CD4-positive, alpha-beta T cell treated with Interleukin-17A for 1 hour (primary cell): Measurements from ENCODE around the gene HAND2.

ENCODE experiments used
- DNase-seq: peaks from one replicate; pipeline ENCODE4 v3.0.0-alpha.2; 2020

HAND2 gene

DNA sequence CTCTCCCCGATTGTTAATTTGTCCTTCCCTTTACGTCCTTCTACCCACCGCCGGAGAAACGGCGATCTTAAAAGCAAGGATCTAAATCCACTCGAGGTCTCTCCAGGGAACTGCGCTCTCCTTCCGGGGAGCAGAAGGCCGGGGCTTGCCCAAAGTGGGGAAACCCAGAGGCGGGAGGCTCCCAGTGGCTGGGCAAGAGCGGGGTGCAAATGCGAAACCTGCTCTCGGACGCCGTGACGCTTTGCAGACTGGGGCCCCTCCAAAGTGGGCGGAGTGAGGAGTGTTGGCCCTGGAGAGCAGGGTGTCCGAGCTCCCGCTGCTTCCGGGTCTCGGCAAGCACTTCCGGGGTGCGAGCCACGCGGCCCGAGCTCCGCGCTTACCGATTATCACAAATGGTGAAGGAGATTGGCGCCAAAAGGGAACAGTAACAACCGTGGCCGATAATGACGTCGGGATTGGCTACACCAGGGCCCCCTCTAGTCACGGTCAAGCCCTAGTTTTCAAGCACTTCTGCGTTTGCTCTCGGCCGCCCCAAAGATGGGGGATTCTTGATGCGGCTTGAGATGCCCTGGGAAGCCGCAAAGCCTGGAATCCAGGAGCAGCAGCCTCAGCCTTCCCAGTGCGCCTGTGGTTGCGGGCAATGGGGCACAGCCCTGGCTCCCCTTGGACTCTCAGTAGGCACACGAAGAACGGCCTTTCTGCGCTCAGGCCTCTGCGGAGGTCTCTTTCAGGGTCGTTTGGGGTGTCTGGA is 29.0 kb downstream of the HAND2 start:
- DNase-seq: no peak

DNA sequence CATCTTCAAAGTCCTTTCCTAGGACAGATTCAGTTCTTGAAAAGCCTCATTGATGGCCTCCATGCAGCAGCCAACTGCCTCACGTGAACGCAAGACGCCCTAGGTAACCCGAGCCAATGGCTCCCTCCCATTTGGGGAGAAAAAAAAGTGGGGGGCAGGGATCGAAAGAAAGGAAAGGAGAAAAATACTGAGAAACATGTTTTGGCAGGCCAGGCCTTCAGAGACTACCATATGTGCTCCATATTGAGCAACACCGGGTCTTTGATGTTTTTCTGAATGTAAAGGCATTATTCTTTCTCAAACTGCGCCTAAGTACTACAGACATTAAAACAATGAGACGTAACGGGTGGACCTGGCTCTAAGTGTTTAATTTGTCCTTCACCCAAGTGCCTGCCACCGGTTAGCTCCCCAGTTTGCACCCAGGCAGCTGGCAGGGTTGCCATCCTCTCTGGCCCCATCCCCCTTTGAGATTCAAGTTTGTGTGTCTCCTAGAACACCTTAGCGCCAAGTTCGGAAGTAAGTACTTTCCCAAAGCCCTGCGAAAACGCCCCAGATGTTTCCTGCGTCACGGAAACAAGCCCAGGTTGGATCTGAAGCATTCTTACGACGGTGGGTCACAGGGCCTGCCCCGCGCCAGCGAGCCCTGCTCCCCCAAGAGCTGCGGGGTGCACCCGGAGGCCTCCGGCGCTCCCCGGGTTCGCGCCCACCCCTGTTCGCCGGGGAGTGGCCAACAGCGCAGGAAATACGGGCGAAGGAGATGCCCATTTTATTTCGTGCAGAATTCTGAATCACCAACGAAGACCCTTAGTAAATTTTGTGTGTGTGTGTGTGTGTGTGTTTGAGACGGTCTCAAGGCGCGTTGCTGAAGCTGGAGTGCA is 30.1 kb downstream of the HAND2 start:
- no peak for DNase-seq

DNA sequence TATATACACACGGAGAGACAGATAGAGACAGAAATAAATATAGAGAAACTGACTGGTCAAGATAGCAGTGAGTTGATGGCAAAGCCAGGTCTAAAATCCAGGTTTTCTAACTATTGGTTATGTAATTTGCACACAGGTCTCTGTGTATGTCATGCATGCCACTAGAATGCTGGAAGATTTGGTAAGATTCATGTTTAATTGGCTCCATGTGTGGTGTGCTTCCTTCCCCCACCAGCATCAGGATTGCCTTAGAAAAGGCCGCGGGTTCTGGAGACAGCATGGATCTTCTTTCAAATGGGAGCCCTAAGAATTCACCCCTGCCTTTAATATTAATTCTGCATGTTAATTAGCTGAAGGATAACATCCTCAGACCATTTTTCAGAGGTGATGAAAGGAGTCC is 31.3 kb downstream of the HAND2 start:
- no peak for DNase-seq

DNA sequence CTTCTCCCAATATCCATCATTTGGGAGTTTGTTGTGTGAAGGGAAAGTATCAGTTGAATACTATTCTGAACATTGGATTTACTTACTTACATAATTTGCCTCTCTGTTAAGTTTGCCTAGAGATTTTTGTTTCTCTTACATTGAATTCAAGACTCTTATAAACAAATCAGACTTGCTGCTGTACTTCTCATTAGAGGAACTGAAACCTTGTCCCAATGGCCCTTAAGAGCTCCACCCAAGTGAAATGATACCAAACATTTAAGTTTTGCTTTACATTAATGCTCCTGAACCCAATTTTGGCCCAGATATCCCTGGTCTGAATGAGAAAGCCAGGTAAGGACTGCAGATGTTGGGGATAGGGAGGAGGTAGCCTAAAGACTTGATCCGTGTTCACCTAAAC is 32.0 kb downstream of the HAND2 start:
- no peak for DNase-seq

DNA sequence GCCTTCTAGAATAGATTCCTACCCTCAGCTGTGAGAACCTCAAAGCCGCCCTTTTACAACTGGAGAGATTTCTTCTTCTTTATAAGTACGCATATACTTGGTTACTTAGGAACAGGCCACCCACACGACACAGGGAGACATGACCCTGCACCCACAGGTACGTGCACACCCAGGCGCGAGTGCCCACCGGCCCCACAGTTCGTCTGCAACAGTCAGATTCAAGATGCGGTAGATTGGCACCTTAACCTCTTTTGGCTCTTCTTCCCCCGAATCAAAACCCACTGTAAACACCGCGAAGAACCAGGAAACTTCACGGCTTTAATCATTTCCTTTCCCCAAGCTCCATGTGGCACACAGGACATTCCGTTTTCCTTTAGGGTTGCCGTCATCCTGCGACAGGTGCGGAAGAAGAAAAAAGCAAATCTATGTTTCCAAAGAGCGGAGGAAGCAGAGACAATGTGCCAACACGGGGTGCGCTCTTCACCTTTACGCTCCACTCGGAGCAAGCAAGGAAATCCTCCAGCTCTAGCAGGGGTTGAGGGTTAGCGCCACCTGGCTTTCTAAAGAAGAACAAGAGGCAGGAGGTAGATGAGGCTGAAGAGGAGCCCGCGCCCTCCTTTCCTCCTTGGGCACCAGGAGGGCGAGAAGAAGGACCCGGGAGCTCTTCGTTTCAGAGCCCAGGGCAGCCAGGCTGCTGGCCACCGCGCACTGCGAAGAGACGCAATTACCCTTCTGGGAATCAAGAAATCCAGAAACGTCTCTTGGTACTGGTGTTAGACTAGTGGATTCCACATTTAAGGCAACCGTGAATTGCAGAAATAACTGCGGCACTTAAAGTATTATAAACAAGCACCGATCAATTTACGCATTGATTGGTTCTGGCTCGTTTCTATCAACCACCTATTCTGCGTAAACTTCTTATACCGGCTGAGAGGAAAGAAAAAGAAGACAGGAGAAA is 35.7 kb downstream of the HAND2 start:
- peak; percentile 73 for DNase-seq

DNA sequence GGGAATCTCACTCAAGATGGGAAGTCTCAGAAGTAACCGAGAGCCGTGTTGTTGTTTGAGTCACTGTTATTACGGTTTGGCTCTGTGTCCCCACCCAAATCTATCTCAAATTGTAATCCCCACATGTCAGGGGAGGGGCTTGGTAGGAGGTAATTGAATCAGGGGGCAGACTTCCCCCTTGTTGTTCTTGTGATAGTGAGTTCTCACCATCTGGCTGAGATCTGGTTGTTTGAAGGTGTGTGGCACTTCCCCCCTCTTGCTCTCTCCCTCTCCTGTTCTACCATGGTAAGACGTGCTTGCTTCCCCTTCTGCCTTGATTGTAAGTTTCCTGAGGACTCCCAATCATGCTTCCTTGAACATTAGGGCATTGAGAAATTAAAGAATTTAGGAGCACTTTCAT is 37.0 kb downstream of the HAND2 start:
- DNase-seq: no peak

DNA sequence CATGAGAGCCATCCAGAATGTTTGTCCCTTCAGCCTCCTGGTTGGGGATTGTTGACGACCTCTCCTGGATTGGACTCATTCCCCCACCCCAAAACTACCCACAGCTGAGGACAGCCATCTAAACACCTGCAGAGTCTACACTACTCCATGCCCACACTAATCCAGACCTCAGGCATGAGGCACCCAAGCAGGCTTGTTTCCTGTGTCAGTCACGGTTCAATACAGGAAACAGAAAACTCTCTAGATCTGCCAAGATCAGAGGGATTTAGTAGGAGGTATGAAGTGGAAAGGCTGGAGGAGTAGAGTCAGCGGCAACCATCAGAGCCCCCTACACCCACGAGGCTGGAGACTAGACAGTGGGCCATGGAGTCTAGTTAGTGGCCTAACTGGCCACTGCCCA is 37.7 kb downstream of the HAND2 start:
- no peak for DNase-seq

DNA sequence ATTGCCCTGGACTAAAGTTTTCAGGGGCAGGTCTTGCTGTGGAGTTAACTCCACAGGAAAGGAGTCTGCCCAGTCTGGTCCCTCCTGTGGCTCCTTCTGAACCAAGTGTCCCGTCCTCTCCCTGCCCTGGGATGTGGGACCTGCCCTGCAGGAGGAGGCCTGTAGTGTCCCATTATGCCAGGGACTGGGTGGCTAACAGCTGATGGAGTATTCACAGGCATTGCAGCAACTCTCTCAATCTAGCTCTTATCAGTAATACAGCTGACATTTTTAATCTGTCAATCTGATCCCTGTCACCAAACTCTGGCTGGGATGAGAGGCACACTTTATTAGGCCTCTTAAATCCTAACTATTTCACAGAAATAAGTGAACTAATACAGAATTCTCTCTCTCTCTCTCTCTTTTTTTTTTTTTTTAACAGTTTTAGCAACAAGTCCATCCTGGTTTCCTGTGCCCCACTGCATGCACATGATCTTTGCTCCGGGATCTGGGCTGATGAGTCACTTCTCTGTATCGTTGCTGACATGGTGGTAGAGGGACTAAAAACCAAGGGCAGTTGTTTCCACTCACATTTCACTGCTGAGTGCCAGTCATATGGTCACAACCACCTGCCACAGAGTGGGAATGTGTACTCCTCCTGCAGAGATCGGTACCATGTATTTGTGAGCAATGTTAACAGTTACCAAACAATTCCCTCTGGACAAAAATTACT is 39.1 kb downstream of the HAND2 start:
- DNase-seq: no peak

DNA sequence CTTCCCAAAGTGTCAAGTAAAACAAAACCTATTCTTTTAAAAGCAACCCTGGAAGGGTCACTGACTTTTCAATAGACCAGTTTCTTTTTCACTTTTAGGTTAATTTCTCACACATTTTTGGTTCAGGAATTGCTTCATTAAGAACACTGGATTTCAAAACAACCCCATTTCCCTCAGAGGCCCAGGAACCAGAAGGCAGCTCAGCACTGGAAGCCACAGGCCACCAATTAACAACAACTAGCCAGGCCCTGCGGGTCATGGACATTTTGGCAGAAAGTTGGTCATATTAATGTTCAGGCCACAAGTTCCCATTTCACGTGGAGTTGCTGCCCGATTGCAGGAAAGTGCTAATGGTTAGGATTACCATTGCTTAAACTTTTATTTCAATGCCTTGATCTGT is 39.8 kb downstream of the HAND2 start:
- DNase-seq: no peak

DNA sequence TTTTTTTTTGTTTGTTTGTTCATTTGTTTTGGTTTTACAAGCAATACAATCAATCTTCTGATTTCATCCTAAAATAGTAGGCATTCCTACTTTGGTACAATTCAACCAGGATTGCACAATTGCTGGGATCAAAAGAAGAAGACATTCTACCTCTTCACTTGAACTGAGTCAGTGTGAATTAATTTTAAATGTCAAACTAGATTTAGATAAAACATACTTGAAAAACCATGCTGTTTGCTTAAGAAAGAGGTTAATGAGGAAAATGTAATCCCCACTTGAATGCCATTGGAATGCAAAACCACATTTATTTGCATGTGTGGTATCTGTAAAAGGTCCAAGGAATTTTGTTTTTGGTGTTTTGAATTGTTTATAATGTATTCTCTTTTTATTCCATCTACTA is 40.5 kb downstream of the HAND2 start:
- DNase-seq: no peak

DNA sequence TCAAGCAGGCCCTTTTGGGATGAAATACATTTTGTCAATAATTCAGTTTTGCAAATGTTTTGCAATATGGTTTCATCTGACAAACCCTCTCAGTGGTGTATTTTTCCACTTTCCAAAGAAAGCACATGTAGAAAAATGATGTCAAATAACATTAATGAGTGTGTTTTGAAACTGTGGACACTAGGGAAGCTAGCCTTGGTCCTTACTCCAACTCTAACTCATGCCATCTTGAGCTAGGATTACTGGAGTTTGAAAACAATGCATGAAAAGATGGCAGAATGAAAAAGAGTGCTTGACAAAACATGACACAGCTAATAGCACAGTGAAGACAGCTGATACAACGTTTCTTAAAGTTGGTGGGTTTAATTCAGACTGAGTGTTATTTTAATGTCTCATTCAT is 41.4 kb downstream of the HAND2 start:
- DNase-seq: no peak

DNA sequence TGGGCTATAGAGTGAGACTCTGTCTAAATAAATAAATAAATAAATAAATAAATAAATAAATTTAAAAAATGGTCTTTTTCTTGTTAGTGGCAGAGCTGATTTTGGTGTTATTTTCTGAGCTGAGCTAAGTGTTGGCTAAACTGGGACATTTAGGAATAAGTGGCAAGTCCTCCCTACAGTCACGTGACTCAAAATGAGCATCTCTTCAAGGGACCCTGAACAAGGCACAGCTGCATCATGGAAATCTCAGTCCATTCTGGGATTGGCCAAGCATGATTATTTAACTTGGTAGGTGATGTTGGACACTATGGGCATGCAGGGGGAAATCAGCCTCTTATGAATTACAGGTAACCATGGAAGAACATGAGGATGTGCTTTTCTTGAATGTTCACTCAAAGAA is 42.0 kb downstream of the HAND2 start:
- no peak for DNase-seq

DNA sequence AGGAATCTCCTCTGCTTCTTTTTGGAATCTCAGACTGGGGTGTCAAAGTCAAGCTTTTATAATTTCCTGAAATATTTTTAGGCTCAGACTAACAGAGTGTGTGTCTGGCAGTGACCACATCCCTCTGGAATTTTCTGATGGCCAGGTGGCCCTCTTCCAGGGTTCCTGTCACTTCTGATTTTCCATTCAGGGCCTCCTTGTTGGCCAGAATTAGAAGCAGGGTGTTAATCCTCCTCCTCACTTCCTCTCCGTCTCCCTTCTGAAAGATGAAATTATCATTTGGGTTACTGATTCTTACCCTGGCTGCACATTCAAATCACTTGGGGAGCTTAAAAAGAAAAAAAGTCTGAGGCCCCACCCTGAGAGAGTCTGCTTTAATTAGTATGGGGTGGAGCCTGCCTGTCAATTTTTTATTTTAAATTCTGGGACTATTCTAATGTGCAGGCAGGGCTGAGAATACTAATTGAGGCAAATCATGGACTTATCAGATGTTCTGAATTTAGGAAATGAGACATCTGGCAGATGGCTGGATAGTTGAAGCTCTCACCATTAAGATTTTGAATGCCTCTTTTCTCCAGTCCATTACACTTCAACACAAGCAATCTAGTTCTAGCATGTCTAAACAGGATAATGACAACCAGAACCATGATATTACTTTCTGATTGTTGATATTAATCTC is 43.2 kb downstream of the HAND2 start:
- DNase-seq: no peak

DNA sequence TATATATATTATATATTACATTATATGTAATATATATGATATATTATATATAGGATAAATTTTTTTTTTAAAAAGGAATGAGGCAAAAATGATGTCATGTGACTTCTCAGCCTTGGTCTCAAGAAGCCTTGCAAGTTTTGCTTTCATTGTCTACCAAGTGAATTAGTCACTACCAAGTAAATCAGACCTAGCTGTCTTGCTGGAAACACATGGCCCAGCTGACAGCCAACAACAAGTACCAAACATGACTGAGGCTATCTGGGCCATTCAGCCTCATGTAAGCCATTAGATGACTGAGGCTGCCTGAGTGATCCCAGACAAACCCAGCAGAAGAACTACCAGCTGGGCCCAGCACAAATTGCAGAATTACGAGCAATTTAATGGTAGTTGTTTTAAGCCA is 44.9 kb downstream of the HAND2 start:
- no peak for DNase-seq

DNA sequence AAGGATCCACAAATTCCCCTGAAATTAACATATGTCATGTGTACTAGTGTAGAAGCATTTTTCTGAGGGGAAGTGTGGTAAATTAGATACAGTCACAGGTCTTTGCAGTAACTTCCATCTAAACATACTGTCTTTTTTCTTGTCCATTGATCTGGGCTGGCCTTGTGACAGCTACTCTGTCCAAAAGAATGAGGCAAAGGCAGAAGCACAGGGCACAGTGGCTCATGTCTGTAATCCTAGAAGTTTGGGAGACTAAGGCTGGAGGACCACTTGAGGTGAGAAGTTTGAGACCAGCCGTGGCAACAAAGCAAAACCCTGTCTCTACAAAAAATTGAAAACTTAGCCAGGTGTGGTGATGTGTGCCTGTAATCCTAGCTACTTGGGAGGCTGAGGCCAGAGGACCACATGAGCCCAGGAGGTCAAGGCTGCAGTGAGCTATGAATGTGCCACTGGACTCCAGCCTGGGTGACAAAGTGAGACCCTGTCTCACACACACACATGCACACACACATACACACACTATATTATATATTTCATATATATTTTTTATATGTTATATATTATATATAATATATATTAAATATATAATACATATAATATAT is 47.6 kb downstream of the HAND2 start:
- no peak for DNase-seq

DNA sequence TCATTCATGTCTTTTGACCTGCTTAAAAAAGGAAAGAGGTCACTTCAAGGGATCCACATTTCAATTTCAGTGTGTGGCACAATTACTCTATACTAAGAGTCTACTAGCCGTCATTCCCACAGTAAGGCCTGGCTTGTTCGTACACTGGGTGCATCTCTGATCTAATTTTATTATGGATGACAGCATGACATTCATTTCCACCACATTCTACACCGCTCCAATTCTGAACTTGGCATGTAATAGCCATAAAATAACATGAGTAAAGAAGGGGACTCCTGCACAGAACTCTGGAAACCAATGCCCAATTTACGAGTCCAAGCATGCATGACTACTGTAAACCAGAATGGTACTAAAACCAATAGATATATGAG is 51.1 kb downstream of the HAND2 start:
- DNase-seq: no peak

DNA sequence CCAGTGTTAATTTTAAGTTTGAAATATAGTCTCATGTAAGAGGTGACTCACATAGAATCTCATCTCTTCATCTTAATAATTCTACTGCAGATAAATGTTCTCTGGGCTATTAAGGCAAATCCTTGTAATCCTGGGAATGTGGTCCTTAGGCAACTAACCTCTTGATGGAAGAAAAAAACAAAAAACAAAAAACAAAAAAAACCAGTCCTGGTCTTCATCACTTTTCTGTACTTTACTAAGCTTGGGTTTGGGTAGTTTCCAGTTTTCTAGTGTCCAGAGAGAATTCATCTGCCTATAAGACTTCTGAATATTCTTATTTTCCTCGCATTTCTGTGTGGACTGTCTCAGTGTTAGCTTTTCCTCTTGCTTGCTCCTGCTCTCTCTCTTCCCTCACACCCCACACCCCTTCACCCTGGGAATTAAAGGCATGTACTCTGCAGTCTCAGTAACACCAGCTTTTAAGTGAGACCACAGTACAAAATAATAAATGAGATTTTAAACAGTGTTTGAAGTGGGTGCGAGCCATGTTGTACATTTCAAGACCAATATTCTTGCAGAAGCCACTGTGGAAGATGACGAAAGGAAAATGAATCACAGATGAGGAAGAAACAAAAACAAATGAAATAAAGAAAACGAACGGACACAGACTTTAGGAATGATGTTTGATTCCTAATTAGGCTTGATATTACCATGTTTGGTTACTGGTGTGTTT is 51.7 kb downstream of the HAND2 start:
- DNase-seq: no peak

DNA sequence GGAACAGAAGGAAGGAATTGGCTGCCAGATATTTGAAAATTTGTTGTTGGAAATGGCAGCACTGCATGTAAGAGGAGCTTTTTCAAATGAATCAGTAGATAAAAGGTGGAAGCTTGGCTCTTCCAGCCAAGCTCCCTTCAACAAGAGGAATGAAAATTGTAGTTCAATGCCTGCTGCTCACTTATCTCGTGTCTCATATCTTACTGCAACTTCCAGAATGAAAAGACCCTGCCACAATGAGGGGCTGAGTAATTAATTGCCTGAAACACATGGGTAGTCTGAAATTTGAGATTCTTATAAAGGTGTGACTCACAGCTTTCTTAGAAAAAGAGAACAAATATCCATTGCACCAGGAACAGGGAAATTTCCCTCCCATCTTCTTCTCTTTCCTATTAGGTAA is 53.0 kb downstream of the HAND2 start:
- no peak for DNase-seq
